ENCODE measurements around the gene MAPK4.
"Not testable (repeated sequence)": the region's sequence is repeated elsewhere in the genome, so short reads cannot be mapped to it uniquely, and the experiment has no call there.

GRCh38 chr18:50779021-50779420, 219.1 kb downstream of the MAPK4 start:
- not testable (repeated sequence) for TF ChIP-seq CTCF (IDR thresholded peaks at IDR 0.05; ENCODE audit: insufficient read depth, low read length, poor library complexity, severe bottlenecking); EZH2phosphoT487 (conservative IDR thresholded peaks at IDR 0.05; ENCODE audit: low read length)

Measured in SU-DHL-6 (cell line).